ENCODE data around the gene CREBRF.
"Not testable (repeated sequence)": the region's sequence is repeated elsewhere in the genome, so short reads cannot be mapped to it uniquely, and the experiment has no call there.

The CREBRF gene, protein sequence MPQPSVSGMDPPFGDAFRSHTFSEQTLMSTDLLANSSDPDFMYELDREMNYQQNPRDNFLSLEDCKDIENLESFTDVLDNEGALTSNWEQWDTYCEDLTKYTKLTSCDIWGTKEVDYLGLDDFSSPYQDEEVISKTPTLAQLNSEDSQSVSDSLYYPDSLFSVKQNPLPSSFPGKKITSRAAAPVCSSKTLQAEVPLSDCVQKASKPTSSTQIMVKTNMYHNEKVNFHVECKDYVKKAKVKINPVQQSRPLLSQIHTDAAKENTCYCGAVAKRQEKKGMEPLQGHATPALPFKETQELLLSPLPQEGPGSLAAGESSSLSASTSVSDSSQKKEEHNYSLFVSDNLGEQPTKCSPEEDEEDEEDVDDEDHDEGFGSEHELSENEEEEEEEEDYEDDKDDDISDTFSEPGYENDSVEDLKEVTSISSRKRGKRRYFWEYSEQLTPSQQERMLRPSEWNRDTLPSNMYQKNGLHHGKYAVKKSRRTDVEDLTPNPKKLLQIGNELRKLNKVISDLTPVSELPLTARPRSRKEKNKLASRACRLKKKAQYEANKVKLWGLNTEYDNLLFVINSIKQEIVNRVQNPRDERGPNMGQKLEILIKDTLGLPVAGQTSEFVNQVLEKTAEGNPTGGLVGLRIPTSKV

DNA sequence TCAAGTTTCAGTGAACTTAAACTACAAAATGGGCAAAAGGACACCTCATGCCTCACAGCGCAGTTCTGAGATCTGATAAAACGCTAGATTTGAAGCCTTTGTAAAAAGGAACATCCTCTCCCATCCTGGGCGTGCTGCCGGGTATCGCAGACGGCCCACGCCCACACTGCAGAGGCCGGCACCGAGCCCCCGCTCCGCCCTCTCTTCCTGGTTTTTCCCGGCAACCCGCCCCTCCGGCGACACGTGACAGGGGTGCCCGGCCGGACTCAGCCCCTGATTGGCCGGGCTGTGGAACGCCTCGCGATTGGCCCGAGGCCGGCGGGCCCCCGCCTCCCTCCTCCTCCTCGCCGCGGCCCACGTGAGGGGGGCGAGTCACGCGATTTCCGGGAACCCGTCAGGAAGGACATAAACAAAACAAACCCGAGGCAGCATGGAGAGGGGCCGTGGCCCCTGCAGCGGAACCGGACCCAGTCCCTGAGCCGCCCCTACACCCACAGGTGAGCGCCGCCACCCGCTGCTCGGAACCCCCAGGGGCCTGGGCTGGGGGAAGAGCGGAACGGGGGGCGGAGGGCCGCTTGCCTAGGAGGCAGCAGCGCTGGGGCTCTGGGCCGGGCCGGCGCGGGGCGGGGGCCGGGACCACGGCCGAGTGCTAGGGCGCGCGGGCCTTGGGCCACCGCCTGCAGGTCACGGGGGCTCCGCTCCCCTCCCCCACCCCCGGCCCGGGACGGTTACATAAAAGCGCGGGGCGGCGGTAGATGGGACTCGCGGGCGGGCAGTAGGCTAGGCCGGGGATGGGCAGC lies at the start of gene CREBRF:
TSS of gene CREBRF (plus strand) at position 370 of the 800 bp plus-strand sequence. CDS start 24,424 bp downstream, outside the sequence.
- peak; percentile 95 for DNase-seq

GRCh38 chr5:173010021-173010420 lies 46.1 kb upstream of the CREBRF start:
- no peak for DNase-seq

DNA sequence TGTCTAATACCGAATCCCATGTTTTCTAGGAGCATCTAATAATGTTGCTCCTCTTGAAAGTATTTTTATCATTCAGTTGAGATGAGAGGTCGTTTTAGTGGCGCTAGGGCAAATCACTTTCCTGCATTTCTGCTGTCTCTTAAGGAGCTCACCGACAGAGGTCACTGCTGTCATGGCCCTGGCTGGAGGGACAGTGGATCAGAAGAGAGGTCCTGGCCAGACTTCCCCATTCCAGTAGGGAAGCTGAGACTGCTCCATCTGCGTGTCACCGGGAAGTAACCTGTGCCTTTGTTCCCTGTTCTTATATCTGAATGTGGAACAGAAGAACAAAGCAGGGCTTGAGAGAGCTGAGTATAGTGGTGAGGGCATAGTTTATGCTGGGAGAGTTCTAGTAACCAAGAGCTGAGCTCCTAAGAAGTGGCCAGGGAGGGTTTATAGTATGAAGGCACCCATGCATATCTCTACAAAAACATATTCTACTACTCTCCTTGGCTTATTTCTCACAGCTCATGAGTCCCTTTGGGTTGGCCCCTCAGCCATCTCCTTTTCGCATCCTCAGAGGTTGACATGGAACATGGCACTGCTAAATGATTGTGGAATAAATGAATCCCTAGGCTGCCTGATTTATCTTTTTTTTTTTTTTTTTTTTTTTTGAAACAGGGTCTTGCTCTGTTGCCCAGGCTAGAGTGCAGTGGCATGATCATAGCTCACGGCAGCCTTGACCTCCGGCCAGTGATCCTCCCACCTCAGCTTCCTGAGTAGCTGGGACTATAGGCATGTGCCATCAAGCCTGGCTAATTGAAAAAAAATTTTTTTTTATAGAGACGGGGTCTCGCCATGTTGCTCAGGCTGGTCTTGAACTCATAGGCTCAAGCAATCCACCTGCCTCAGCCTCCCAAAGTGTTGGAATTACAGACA lies 45.3 kb upstream of the CREBRF start:
- no peak for DNase-seq

GRCh38 chr5:173011566-173011965 lies 44.6 kb upstream of the CREBRF start:
- no peak for DNase-seq

DNA sequence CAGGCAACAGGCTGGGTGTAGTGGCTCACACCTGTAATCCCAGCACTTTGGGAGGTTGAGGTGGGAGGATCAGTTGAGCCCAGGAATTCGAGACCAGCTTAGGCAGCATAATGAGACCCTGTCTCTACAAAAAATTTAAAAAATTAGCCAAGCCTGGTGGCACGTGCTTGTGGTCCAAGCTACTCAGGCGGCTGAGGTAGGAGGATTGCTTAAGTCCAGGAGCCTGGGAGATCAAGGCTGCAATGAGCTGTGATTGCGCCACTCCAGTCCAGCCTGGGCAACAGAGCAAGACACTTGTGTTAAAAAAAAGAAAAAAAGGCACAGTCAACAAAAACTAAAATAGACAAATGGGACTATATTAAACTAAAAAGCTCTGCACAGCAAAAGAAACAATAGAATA lies 43.3 kb upstream of the CREBRF start:
- no peak for DNase-seq

GRCh38 chr5:173014671-173015070 lies 41.5 kb upstream of the CREBRF start:
- DNase-seq, result no peak

- no peak for DNase-seq
Observed at GRCh38 chr5:173015192-173015591, 41.0 kb upstream of the CREBRF start.

DNA sequence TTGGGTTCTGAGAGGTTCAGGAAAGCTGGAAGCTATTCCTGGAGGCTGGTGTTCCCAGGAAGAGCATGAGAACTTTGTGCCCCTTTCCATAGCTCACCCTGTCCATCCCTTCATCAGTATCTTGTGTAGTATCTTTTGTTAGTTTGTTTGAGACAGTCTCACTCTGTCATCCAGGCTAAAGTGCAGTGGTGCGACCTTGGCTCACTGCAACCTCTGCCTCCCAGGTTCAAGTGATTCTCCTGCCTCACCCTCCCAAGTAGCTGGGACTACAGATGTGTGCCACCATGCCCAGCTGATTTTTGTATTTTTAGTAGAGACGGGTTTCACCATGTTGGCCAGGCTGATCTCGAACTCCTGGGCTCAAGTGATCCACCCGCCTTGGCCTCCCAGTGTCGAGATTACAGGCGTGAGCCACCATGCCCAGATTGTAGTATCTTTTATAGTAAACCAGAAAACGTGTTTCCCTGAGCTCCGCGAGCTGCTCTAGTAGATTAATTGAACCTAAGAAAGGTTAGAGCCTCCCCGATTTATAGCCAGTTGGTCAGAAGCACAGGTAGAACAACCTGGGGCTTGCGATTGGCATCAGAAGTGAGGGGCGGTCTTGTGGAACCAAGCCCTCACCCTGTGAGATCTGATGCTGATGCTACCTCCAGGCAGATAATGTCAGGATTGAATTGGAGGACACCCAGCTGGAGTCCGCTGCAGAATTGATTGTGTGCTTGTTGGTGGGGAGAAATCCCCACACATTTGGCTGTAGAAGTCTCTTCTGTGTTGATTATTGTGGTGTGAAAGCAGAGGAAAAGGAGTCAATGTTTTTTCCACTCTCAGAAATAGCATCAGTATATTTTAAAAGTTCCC lies 40.3 kb upstream of the CREBRF start:
- no peak for DNase-seq

GRCh38 chr5:173016598-173017046 lies 39.5 kb upstream of the CREBRF start:
- DNase-seq, result no peak

DNA sequence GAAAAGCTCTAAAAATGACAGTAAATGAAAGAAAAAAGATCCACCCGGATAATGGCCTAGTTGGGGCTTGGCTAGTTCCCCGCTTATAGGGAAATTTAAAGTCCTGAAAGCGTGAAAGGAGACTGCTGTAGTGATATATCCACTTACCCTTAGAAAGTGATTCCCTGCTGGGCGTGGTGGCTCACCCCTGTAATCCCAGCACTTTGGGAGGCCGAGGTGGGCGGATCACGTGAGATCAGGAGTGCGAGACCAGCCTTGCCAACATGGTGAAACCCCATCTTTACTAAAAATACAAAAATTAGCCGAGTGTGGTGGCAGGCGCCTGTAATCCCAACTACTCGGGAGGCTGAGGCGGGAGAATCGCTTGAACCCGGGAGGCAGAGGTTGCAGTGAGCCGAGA lies 39.1 kb upstream of the CREBRF start:
- DNase-seq, result not testable (repeated sequence)

DNA sequence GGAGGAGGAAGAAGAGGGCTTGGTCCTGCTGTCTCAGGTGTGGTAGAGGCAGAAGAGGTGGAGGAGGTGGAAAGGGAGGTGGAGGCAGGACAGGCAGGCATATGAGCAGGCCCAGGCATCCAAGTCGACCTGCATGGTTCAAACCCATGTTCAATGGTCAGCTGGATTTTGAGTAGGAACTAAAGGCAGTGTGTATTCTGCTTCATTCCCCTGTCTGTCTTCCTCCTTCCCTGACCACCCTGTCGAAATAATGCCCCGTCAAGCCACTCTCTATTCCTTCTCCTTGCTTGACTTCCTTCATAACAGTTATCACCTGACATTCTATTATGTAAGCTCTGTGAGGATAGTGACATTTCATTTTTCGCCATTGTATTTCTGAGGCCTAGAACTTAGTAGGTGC lies 37.8 kb upstream of the CREBRF start:
- DNase-seq, result no peak

DNA sequence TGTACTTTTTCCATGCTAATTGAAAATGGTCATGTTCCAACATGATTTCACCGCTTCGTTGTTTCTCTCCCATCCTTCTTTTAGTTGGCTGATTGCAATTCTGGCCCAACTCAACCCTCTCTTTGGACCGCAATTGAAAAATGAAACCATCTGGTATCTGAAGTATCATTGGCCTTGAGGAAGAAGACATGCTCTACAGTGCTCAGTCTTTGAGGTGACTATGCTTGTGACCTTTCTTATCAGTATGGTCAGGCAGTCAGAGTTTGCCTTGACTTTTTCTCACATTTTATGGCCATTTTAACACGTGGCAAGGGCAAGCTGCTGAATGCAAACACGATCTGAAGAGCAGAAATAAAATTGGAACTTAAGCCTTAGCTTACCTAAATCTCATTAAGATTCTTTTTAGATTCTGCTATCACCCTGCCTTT lies 36.0 kb upstream of the CREBRF start:
- DNase-seq, result no peak

- DNase-seq, result no peak
Observed at GRCh38 chr5:173020643-173021042, 35.5 kb upstream of the CREBRF start.

- DNase-seq, result no peak
Observed at GRCh38 chr5:173025651-173026050, 30.5 kb upstream of the CREBRF start.

GRCh38 chr5:173027905-173028304 lies 28.2 kb upstream of the CREBRF start:
- no peak for DNase-seq

DNA sequence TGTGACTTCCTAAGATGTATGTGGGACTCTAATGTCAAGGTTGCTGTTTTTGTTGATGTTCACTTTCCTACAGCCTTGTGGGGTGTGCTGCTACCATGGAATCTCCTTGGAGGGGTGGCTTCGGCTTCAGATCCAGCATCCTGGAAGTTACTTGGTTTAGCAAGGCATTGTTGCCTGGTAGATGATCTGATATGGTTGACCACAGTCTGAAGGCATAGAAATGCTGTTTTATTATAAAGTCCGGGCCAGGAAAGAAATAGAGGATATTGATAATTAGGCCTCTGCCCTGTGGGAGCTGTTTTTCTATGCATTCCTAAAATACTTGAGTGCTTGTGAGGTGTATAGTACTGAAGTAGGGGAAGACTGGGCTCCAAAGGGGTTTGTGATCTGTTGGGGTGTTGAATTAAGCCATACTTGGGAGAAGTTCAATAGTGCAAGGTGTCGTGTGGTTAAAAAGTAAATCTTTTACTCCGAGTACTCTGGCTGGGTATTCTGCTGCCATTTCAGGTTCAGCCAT lies 27.3 kb upstream of the CREBRF start:
- no peak for DNase-seq

- no peak for DNase-seq
Observed at GRCh38 chr5:173029499-173029921, 26.6 kb upstream of the CREBRF start.

DNA sequence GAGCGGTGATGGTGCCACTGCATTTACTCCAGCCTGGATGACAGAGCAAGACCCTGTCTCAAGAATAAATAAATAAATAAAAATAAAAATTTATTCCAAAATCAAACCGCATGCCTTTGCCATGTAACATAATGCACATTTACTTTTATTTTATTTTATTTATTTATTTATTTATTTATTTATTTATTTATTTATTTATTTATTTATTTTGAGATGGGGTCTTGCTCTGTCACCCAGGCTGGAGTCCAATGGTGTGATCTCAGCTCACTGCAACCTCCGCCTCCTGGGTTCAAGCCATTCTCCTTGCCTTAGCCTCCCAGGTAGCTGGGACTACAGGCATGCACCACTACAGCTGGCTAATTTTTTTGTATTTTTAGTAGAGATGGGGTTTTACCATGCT lies 24.1 kb upstream of the CREBRF start:
- not testable (repeated sequence) for DNase-seq

- no peak for DNase-seq
Observed at GRCh38 chr5:173032730-173033129, 23.4 kb upstream of the CREBRF start.

GRCh38 chr5:173033923-173034322 lies 22.2 kb upstream of the CREBRF start:
- no peak for DNase-seq

All from GDM1 (cell line).